Mesothelial cell of epicardium (in vitro differentiated cells): Measurements from ENCODE around the gene ARF1. TPM values are rescaled to one million over a fixed set of nuclear protein-coding genes. Genes with fewer than 3 reads are reported as not detected.

ENCODE experiments used
- DNase-seq, 2 experiments: peaks; one replicate each; pipeline ENCODE4 v3.0.0; 2021; ENCODE audit warnings: low spot score in 2 of 2; ENCODE audit not compliant: unreplicated experiment in 2 of 2
- H3K27ac Mint-ChIP-seq: 2 replicates; pipeline ENCODE4 v1.8.0; 2021; ENCODE audit warnings: mixed read lengths
- H3K27me3 Mint-ChIP-seq: 2 replicates; pipeline ENCODE4 v1.8.0; 2021; ENCODE audit warnings: low read depth, mixed read lengths
- H3K36me3 Mint-ChIP-seq: 2 replicates; pipeline ENCODE4 v1.8.0; 2021; ENCODE audit warnings: mixed read lengths
- H3K4me1 Mint-ChIP-seq: 2 replicates; pipeline ENCODE4 v1.8.0; 2021; ENCODE audit warnings: mixed read lengths
- H3K4me3 Mint-ChIP-seq: 2 replicates; pipeline ENCODE4 v1.8.0; 2021; ENCODE audit warnings: mild to moderate bottlenecking, moderate library complexity, mixed read lengths
- H3K9me3 Mint-ChIP-seq: 2 replicates; pipeline ENCODE4 v1.8.0; 2021; ENCODE audit warnings: mixed read lengths
- CTCF ChIP-seq: fragments of 200-600 bp; sonication (generic); IDR thresholded peaks from one replicate; pipeline ENCODE4 v1.5.0; 2021; ENCODE audit warnings: antibody characterized with exemption; ENCODE audit not compliant: unreplicated experiment
- total RNA-seq: library from RNA; stranded (reverse); gene quantifications from 3 replicates; pipeline ENCODE4 v1.2.1, GENCODE V29; 2021

The ARF1 gene
- total RNA-seq, 1 donor from 2014 or later: 262 TPM

- H3K27ac Mint-ChIP-seq: no peak overlapping the region
- H3K4me3 Mint-ChIP-seq: no peak overlapping the region
- H3K4me1 Mint-ChIP-seq: peaks cover 2% of the 10 kb centered on the region
- no peaks in the 10 kb centered on the region for H3K9me3 Mint-ChIP-seq
- no peak for DNase-seq
- peaks cover 42% of the 10 kb centered on the region for H3K27me3 Mint-ChIP-seq
- no peak for TF ChIP-seq CTCF
- no peaks in the 10 kb centered on the region for H3K36me3 Mint-ChIP-seq
Observed at GRCh38 chr1:228042508-228042907, 40.0 kb upstream of the ARF1 start.

- no peaks in the 10 kb centered on the region for H3K4me1 Mint-ChIP-seq
- peak in 1 of 2 experiments; percentile 33 for DNase-seq
- H3K9me3 Mint-ChIP-seq: no peaks in the 10 kb centered on the region
- H3K27me3 Mint-ChIP-seq: peaks cover 38% of the 10 kb centered on the region
- TF ChIP-seq CTCF: no peak
- no peaks in the 10 kb centered on the region for H3K36me3 Mint-ChIP-seq
- H3K27ac Mint-ChIP-seq: no peak overlapping the region
- H3K4me3 Mint-ChIP-seq: no peak overlapping the region
Observed at GRCh38 chr1:228043281-228043848, 39.1 kb upstream of the ARF1 start.

GRCh38 chr1:228044961-228045360, 37.5 kb upstream of the ARF1 start:
- Mint-ChIP-seq H3K4me1 (no peaks in the 10 kb centered on the region), H3K36me3 (no peaks in the 10 kb centered on the region), H3K4me3 (no peak overlapping the region), H3K27me3 (peaks cover 35% of the 10 kb centered on the region), H3K9me3 (no peaks in the 10 kb centered on the region), H3K27ac (no peak overlapping the region)
- no peak for TF ChIP-seq CTCF
- DNase-seq: no peak

- TF ChIP-seq CTCF: no peak
- Mint-ChIP-seq H3K9me3 (no peaks in the 10 kb centered on the region), H3K4me3 (no peak overlapping the region), H3K27me3 (peaks cover 35% of the 10 kb centered on the region), H3K27ac (no peak overlapping the region), H3K4me1 (no peaks in the 10 kb centered on the region), H3K36me3 (no peaks in the 10 kb centered on the region)
- DNase-seq: no peak
Observed at GRCh38 chr1:228045405-228045804, 37.1 kb upstream of the ARF1 start.

- no peak overlapping the region for H3K4me3 Mint-ChIP-seq
- H3K9me3 Mint-ChIP-seq: no peaks in the 10 kb centered on the region
- no peak for TF ChIP-seq CTCF
- no peak overlapping the region for H3K27ac Mint-ChIP-seq
- H3K4me1 Mint-ChIP-seq: no peaks in the 10 kb centered on the region
- DNase-seq: no peak
- H3K27me3 Mint-ChIP-seq: peaks cover 33% of the 10 kb centered on the region
- no peaks in the 10 kb centered on the region for H3K36me3 Mint-ChIP-seq
Observed at GRCh38 chr1:228045871-228046270, 36.6 kb upstream of the ARF1 start.
